ENCODE results near the gene GARIN5A. TPM values are rescaled to one million over a fixed set of nuclear protein-coding genes. Genes with fewer than 3 reads are reported as not detected.

GARIN5A gene
- total and polyA plus RNA-seq, 7 donors: 0.36 to 7.1 (median 1.6) TPM; not detected in 2

DNA sequence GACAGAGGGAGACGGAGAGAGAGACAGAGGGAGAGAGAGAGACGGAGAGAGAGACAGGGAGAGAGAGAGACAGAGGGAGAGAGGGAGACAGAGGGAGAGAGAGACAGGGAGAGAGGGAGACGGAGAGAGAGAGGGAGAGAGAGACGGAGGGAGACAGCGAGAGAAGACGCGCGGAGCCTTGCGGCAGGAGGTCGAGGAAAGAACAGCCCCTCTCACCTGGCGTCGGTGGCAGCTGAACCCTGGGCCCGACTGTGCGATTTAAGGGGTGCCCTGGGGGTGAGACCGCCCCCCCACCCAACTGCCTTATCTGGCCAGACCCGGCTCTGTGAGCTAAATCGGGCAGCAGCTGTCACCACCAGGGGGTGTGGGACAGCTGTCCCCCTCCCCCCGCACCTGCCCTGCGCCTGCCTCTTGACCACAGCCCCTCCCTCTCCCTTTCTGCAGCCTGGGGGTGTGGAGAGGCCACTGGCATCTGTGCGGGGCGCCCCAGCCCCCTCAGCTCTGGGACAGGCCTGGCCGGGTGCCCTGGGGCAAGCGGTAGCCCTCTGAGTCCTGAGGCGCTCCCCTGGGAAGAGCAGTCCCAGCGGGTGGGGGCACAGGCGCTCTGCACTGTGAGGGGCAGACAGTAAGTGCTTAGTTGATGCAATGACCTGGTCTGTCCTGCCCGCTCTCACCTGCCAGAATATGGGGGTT is 23.6 kb upstream of the GARIN5A start:
- WGBS, 2 donors: 63 to 64% methylated on average over 27 of the region's 27 CpGs
- no peak for DNase-seq
- H3K36me3 ChIP-seq: no peaks in the 10 kb centered on the region
- no peak overlapping the region for H3K4me3 ChIP-seq
- no peaks in the 10 kb centered on the region for H3K27me3 ChIP-seq
- H3K4me1 ChIP-seq: peaks cover 0 to 7% (median 0%) of the 10 kb centered on the region in 4 donors
- no peaks in the 10 kb centered on the region for H3K9me3 ChIP-seq
- intact Hi-C loops (cut with DNase I): no loop called here
- TF ChIP-seq CTCF (IDR thresholded peaks at IDR 0.05): no peak
- TF ChIP-seq POLR2AphosphoS5 (IDR thresholded peaks at IDR 0.05): no peak
- no peak for TF ChIP-seq EP300 (IDR thresholded peaks at IDR 0.05)
- TF ChIP-seq POLR2A (IDR thresholded peaks at IDR 0.05): no peak
- no peak overlapping the region for H3K27ac ChIP-seq

GRCh38 chr19:50498219-50499056 is 21.8 kb upstream of the GARIN5A start:
- no peaks in the 10 kb centered on the region for H3K9me3 ChIP-seq
- H3K36me3 ChIP-seq: no peaks in the 10 kb centered on the region
- no peaks in the 10 kb centered on the region for H3K27me3 ChIP-seq
- intact Hi-C loops (cut with DNase I): no loop called here
- peaks cover 0 to 7% (median 0%) of the 10 kb centered on the region in 4 donors for H3K4me1 ChIP-seq
- 85 to 88% methylated on average over 11 of the region's 11 CpGs for WGBS, 2 donors
- TF ChIP-seq POLR2A (IDR thresholded peaks at IDR 0.05) (no peak), POLR2AphosphoS5 (IDR thresholded peaks at IDR 0.05) (no peak), EP300 (IDR thresholded peaks at IDR 0.05) (no peak), CTCF (IDR thresholded peaks at IDR 0.05) (no peak)
- no peak for DNase-seq
- no peak overlapping the region for H3K4me3 ChIP-seq
- H3K27ac ChIP-seq: no peak overlapping the region

- no peak overlapping the region for H3K4me3 ChIP-seq
- peaks cover 0 to under 1% (median 0%) of the 10 kb centered on the region in 3 donors for H3K27me3 ChIP-seq
- H3K9me3 ChIP-seq: no peaks in the 10 kb centered on the region
- H3K4me1 ChIP-seq: peaks cover 0 to 7% (median 0%) of the 10 kb centered on the region in 4 donors
- TF ChIP-seq EP300 (IDR thresholded peaks at IDR 0.05): no peak
- TF ChIP-seq POLR2A (IDR thresholded peaks at IDR 0.05): no peak
- no peak for TF ChIP-seq CTCF (IDR thresholded peaks at IDR 0.05)
- TF ChIP-seq POLR2AphosphoS5 (IDR thresholded peaks at IDR 0.05): no peak
- DNase-seq: no peak
- H3K36me3 ChIP-seq: no peaks in the 10 kb centered on the region
- WGBS, 2 donors: 85 to 89% methylated on average over 8 of the region's 8 CpGs
- no peak overlapping the region for H3K27ac ChIP-seq
- intact Hi-C loops (cut with DNase I): no loop called here
Measured at GRCh38 chr19:50497022-50497405, 20.4 kb upstream of the GARIN5A start.

DNA sequence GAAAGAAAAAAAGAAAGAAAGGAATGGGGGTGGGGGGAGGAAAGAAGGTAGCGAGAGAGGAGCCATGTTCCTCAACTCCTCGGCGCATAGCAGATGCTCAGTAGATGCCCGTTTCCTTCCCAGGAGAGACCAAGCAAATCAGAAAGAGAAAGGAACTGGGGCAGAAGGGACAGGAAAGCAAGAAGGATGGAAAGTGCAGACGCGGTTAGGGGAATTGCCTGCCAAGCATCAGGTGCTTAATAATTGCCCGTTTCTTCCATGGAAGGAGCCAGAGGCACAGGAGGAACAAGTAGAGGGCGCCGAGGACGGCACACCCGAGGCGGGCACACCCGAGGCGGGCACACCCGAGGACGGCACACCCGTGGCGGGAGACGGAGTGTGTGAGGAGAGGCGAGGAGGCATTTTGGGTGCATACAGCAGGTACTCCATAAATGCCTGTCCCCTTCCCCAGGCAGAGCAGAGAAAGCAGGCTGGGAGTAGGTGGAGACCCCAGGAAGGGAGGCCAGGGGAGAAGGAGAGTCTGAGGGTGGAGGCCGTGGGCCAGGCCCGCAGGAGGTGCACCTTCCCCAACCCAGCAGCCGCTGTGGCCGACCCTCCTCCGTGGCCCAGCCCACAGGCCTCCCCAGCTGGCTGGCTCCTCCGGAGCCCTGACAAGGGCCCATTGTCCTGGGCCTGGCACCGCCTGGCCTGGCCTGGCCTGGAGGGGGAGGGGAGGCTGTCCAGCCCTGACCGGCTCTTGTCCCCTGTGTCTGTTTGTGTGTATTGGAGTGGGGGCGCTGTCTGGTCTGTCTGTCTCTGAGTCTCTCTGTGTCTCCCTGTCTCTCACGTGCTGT is 19.8 kb upstream of the GARIN5A start:
- TF ChIP-seq CTCF (IDR thresholded peaks at IDR 0.05): no peak
- no peaks in the 10 kb centered on the region for H3K36me3 ChIP-seq
- H3K4me3 ChIP-seq: no peak overlapping the region
- DNase-seq: peak; percentile 60
- intact Hi-C loops (cut with DNase I): no loop called here
- 68 to 78% methylated on average over 30 of the region's 30 CpGs for WGBS, 2 donors
- H3K4me1 ChIP-seq: peaks cover 0 to under 1% (median 0%) of the 10 kb centered on the region in 4 donors
- H3K27ac ChIP-seq: no peak overlapping the region
- H3K9me3 ChIP-seq: no peaks in the 10 kb centered on the region
- peaks cover 0 to 7% (median under 1%) of the 10 kb centered on the region in 3 donors for H3K27me3 ChIP-seq

Measured in sigmoid colon (tissue), 7 donors.